GM19438 (cell line): ENCODE measurements around the gene C16orf78.

Experiments used
- ATAC-seq: cut with Tn5 transposase; IDR thresholded peaks from one replicate; pipeline ENCODE4 v1.9.1; 2021; ENCODE audit warnings: low read depth; ENCODE audit not compliant: unreplicated experiment

The C16orf78 gene, protein sequence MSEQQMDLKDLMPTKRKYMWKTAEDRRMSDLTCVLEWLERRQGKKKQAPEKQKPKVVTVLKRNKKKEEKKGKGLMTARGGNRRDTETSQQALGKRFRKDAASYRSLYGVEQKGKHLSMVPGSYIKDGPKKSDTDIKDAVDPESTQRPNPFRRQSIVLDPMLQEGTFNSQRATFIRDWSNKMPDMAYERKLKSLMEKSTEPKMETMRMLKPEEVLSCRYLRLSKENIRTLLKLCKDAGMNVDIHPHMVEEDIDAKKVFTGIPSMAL

DNA sequence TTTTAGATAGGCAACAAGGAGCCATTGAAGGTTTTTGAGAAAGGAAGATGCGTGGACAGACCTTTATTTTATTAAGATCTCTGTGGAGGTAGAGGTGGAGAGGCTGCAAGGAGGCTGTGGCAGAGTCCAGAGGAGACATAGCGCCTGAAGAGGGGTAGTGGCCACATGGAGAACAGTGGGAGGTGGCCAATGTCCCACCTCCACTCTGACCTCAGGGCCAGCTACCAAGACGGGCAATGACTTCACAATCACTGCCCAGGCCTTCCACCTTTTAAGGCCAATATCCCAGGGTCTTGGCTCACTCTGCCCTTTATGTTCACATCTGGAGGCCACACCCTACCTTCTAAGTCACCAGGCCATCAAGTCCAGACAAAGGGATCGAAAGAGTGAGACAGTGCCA lies at the start of gene C16orf78:
Gene C16orf78 (plus strand): TSS at position 301 of the 400 bp plus-strand sequence. CDS start 136 bp downstream, outside the sequence.
- no peak for ATAC-seq

DNA sequence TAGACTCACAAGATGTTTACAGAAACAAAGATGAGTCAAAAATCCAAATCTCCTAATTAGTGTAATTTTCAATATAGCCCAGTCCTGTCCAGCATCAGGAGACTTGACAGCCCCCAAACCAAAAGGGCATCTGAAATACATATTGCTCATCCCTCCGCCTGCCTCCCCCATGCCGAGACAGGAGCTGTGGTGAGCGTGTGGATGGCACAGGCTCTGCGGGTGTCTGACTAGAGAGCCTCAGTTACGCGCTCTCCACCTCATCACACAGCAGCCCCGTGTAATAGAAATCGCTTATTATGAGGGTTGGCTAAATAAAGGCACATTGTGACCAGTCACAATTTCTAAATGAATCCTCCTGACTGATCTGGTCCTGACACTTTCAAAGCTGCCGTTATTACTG lies 48.9 kb upstream of the C16orf78 start:
- no peak for ATAC-seq

DNA sequence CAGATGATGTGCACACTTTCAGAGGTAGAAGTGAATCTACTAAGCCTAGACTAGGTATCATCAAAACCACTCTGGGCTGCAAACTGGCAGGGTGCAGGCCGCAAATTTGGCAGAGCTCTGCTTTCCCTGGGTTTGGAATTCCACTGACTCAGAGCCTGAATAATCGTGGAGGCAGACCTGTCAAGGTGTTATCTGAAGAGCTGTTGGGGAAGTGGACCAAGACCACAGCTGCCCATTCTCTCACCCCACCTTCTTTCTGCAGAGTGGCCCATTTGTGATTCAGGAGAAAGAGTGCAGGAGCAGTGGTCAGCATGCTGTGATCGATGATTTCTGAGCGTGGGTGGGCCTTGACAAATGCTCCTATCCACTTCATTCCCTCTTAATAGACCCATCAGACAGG lies 46.1 kb upstream of the C16orf78 start:
- ATAC-seq, result no peak

DNA sequence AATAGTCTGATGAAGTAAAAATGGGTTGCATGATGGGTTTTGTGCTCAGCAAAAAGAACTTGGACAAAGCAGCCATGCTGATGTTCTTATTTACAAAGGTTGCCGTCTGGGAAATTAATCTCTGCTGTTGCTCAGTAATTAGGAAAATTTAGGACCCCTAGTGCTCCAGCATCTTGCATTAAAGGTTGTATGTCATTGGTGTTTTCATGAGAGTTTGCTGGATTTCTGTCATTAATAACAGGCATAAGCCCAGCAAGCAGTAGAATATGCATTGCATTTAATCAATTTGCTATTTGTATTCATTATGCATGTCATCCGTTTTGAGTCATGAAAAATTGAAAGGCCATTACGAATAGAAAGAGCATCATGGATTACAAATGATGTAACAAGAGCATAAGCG lies 45.3 kb upstream of the C16orf78 start:
- no peak for ATAC-seq

DNA sequence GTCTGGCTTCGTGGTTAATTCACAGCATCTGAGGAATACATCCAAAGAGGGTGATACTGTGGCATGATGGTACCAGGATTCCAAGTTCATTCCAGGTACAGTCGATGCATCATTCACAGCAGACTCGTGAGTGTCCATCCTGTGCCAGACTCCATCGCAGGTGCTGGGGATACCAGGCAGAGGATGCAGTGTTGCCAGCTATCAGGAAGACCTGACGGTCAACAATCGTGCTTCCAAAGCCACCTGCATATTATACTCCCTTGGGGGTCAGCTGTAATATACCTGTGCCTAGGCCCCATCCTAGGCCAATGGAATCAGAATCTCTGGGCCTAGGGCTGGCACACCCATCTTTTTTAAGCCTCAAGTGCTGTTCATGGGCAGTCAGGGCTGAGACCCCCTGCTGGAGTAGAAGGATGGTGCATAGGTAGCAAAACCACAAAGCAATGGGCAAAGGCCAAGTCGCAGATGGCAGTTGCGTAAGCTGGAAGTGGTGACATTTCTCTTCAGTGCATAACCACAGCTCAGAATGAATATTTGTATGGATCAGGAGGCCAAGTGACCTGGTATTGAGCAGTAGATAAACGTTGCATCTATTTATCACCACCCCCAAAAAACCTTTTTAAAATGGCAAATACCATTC lies 42.9 kb upstream of the C16orf78 start:
- no peak for ATAC-seq

DNA sequence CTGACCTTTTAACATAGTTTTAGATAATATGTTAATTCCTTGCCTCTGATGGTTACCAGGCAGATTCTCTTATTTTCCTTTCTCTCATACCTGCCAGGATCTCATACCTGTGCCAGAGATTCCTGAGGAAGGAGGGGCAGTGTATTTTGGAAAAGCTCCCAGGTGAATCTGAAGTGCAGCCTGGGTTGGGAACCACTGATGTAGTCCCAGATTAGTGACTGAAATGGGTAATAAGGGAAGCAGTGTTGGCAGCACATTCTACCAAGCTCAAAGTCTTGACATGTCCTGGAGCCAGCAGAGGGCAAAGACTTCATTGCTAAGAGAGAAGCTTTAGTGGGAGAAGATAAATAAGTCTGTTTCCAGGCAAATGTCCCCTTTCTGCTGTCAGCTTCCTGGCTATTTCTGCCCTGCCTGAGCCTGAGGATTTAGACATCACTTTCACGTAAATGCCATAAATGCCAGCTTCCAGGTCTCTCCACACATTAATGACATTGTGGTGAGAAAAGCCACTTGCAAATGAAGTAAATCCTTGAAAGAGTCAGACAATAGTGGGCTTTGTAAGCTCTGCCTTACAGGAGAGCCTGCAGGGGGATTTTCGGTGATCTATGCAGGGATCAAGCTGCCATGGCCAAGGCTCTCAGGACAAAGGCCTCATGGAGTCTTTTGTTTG lies 40.9 kb upstream of the C16orf78 start:
- no peak for ATAC-seq

DNA sequence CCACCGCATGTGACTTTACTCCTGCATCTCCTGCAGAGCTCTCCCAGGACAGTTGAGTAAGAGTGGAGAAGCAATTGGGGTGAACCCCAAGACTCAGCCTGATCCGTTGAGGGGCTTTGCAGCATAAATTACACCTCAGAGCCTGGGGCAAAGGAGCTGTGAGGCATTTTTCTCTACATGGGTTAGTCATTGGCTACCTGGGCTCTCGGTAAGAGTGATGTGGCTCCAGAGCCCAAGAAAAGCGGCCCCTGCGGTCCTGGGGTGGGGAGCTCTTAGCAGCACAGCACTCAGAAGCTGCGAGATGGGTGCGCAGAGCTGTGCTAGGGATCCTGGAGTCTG lies 40.4 kb upstream of the C16orf78 start:
- no peak for ATAC-seq

DNA sequence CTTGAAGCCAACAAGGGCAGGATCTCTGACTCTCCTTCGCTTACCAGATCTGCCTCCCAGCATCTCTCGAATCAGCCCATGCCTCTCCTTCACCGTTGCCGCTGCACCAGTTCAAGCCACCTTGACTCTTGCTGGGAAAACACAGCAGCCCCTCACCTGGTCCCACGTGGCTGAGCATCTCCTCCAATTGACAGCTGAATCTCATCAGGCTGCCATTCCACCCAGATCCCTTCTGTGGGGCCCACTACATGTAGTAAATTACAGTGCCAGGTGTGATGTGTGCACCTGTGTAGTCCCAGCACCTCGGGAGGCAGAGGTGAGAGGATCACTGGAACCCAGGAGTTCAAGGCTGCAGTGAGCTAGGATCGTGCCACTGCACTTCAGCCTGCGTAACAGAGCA lies 37.8 kb upstream of the C16orf78 start:
- ATAC-seq, result no peak

DNA sequence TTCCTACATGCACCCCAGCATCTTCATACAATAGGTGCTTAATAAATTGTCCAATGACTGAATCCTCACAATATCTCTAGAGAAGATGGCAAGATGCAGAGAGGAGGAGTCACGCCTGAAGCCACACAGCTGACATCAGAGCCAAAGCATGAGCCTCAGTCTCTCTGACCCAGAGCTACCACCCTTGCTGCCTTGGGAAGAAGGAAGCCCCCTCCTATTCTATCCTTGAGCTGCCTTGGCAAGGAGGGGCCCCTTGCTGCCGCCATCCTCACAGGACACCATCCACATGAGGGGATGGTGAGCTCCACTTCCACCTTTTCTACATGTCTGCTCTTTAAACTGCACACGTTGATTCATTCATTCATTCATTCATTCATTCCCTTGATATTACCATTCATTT lies 37.0 kb upstream of the C16orf78 start:
- no peak for ATAC-seq

DNA sequence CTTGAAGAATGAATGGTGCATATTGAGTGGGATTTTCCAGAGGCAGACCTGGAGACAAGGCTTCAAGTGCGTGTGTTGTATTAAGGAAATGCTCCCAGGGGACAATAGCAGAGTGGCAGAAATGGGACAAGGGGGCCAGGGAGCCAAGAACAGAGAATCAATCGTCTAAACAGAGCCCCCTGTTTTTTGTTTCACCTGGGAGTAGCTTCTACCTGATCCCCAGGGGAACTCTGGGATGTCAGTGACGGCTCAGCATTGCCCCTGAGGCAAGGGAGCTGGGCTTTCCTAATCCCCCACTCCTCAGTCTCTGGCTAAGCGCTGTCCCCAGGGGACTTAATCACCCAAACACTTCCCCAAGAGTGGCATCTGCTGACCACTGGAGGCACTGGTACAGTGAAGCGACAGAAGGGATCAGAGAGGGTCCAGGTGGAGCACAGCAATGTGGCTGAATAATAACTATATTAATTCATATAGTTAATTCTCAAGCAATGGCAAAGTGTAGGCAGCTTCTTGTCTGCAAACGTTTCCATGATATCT lies 35.7 kb upstream of the C16orf78 start:
- ATAC-seq, result no peak

DNA sequence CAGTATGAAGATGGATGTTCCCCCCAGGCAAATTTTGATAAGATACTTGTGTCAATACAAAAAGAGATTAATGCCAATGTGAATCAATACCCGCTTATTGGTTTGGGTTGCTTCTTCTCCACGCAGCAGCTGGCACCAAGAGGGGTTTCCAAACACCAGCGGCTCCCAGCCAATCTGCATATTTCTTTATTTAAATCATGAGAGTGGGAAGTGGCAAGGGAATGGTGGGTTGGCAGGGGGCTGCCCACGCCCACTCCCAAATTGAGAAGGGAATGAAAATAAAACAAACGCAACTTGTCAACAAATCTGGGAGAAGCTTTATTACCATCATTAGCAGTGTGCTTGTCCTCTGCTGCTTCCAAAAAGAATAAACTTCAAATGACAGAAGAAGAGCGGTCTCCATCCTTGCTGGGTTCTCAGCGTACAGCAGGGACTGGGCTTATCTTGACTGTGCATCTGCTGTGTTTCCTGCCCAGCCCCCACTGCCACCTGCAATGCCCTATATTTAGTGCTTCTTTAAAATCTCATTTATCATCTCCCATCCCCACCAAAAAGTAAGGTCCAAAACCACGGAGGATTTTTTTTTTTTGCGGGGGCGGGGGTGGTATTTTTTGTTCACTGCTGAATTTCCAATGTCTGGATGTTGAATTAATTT lies 34.9 kb upstream of the C16orf78 start:
- ATAC-seq, result no peak

DNA sequence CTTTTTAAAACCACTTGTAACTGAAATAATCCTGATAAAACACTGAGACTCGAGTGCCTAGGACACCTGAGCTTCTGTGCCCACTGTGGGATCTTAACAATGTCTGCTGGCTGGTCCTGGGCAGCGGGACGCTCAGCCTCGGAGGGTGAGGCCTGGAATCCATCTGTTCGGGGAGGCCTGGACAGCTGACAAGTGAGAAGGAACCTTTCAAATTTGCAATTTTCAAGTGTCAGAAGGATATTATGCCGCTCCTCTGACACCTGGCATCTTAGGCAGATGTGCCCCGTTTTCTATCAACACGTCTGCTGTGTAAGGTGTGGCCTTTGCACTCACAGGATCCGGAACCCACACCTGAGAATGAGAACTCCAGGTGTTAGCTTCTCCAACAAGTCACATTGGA lies 33.1 kb upstream of the C16orf78 start:
- no peak for ATAC-seq

DNA sequence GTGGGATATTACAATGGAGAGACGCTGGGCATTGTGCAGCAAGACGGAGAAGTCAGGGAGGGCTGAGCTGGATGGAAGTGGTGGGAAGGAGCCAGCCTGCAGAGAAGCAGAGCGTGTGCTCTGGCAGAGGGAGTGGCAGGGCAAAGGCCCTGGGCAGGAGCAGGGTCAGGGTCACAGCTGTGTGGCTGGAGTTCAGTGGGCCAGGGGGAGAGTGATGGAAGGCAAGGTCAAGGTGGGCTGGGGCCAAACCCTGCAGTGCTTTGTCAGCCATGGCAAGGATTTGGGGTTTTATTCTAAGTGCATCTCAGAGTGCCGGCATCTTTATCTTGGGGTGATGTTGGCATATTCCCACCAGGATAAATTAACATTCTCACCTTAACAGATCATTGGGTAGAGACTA lies 31.9 kb upstream of the C16orf78 start:
- ATAC-seq, result no peak

DNA sequence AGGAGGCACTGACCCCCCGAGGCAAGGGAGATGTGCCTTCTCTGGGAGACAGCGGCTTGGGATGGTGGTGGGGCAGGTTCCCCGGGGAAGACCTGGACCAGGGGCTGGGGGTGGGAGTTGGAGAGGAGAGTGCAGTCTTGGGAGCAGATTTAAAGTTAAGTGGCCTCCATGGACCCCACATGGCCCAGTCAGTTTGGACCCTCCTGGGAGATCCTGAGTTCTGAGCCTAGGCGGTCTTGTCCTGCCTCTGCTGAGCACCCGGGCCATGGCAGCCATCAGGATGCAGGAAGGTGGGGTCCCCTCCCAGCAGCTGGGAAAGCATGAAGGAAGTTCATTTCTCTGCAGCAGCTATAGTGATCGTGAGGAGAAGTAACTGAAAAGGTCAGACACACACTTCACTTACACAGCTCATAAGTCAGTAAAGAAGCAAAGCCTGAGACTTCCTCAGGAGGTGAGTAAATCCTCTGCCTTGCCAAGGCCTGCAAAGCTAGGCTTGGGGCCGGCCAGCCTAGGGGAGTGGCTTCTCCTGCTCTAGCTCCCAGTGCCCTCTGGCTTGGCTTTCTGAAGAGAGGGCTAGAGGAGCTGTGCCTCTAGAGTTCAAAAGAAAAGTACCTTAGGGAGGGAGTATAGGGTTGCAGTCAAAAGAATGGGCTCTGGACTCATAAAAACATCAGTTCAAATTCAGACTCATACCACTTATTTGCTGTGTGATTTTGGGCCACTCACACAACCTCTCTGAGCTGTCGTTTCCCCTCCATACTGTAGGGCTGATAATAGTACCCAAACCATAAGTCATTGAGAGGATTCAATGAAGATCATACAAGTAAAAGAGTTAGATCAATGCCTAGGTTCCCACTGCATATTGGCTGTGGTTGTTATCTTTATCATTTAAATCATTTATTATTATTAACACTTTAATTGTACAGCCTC lies 31.0 kb upstream of the C16orf78 start:
- no peak for ATAC-seq

DNA sequence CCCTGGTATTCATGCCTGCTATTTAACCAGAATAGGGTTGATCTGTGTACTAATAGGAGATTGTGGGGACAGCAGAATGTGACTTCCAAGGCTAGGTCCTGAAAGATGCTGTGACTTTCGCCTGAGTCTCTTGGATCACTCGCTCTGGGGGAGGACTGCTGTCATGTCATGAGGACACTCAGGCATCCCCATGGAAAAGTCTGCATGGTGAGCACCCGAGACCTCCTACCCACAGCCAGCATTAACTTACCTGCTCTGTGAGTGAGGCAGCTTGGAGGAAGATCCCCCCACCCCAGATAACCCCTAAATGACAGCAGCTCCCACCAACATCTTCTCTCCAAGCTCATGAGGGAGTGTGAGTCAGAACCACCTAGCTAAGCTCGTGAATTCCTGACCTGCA lies 30.3 kb upstream of the C16orf78 start:
- no peak for ATAC-seq

DNA sequence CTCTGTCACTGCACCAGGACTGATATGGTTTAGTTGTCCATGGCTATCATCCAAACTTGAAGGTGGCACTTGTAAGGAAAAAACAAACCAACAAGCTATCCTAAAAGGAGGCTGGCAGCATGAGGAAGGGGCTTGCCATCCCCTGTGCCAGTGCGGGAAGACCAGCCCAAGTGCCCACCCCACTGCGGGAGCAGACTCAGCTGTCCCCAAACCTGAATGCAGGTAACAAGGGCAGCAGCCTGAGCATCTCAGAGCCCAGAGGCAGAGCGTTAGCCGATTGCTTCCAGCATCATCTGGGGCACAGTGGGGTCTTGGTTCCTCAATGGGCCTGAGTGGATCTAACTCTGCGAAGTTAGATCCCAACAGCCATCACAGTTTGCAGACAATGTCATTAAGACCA lies 29.2 kb upstream of the C16orf78 start:
- ATAC-seq, result no peak

DNA sequence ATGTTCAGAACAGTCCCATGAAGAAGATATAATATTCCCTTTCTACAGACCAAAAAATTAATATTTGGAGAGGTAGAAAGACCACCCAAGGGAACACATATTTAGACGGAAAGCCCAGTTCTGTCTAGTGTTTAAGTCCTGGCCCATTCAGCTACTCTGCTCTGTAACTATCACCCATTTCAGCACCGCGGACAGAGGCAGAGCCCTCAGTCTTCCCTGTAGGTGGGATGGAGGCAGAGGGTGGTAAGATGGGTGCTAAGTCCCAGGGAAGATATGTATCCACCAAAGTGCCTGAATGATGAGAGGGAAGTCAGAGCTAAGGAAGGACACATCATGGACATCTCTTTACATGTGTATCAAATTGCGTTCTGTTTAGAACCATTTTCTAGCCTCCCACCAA lies 27.8 kb upstream of the C16orf78 start:
- ATAC-seq, result no peak

DNA sequence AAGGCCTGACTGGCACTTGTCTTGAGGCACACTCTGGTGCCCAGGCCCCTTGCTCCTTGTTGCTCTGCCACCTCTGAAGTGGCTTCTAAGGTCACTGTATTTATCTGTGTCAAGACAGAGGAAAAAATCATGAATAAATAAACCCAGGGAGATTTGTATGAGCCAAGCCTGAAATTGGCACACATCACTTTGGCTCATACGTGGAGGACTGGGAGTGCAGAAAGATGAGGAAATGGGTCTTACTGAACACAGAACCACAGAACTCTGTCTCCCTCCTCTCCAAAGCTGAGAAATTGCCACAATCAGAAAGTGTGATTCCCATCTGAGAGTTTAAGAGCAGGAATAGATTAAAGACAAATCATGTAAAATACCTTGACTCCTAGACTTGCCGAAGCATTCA lies 27.1 kb upstream of the C16orf78 start:
- ATAC-seq, result no peak

DNA sequence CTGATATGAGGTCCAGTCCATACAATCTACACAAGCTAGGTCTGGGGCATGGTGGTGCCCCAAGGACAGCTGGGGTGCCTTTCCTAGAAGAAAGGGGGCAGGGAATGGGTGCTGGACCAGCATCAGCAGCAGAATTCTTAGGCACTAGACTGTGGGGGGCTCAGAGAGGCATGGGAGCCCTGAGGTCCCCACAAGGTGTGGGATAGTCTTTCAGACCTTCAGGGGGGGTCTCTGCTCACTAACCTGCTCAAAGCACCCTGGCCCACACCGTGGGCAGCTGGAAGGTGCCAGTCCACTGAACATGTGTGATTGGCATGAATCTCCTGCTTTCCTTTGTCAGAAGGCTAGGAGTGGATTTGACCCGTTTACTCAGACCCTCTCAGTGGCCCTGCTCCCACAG lies 26.1 kb upstream of the C16orf78 start:
- no peak for ATAC-seq

DNA sequence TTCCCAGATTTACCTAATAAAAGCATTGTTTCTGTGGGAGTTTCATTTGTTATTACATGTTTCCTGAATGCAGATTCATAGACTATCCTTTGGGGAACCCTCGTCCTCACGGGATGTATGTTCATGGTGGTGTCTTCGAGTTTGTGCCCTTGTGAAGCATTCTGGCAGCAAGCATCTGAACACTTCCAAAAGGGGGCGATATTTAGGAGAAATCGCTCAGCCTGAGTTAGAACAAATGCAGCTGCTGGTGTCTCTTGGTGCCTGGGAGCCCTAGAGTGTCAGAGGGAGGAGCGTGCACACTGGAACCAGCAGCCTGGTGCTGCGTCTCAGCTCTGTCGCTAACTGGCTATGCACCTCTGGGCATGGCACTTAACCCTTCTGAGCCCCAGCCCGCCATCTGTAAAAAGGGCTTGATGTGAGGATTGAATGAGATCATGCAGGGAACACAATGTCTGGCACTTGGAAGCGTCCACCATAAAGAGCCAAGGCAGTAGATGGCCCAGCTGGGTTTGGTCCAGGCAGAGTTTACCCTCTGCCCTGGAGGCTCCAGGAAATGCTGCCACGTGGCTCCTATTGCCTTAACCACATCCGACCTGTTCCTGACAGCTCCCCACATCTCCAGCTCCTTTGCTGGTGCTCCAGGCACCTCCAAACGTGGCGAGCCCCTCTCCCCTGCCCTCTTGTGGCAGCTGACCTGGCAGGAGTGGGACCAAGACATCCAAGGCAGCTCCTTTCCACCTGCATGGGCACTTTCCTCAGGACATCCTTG lies 25.0 kb upstream of the C16orf78 start:
- ATAC-seq, result no peak
